Limb (tissue), 2 donors: Measurements from ENCODE around the gene CASP8AP2.
"Not testable (repeated sequence)": the region's sequence is repeated elsewhere in the genome, so short reads cannot be mapped to it uniquely, and the experiment has no call there.

ENCODE experiments used
- DNase-seq, 2 donors: peaks; one replicate each; pipeline ENCODE4 v3.0.0-alpha.2; 2016; ENCODE audit errors: extremely low spot score in 2 of 2

CASP8AP2 gene

GRCh38 chr6:89829472-89830169, at the start of gene CASP8AP2:
Gene CASP8AP2, plus strand, starts transcription at chr6:89829880.
- peak; percentile 92 to 99 for DNase-seq

- no peak for DNase-seq
These were observed 48.3 kb upstream of the CASP8AP2 start for GRCh38 chr6:89781070-89782034.

GRCh38 chr6:89782222-89782621, 47.5 kb upstream of the CASP8AP2 start:
- DNase-seq = no peak

- not testable (repeated sequence) for DNase-seq
These were observed 46.4 kb upstream of the CASP8AP2 start for GRCh38 chr6:89783293-89783692.

GRCh38 chr6:89784838-89785237, 44.8 kb upstream of the CASP8AP2 start:
- DNase-seq = no peak

- no peak for DNase-seq
These were observed 42.7 kb upstream of the CASP8AP2 start for GRCh38 chr6:89786970-89787369.

GRCh38 chr6:89787660-89788328, 41.9 kb upstream of the CASP8AP2 start:
- DNase-seq = no peak

GRCh38 chr6:89789980-89790379, 39.7 kb upstream of the CASP8AP2 start:
- no peak for DNase-seq

- no peak for DNase-seq
These were observed 39.3 kb upstream of the CASP8AP2 start for GRCh38 chr6:89790403-89790802.

GRCh38 chr6:89792881-89793280, 36.8 kb upstream of the CASP8AP2 start:
- DNase-seq = no peak

GRCh38 chr6:89793586-89793985, 36.1 kb upstream of the CASP8AP2 start:
- DNase-seq = no peak

GRCh38 chr6:89794324-89794723, 35.4 kb upstream of the CASP8AP2 start:
- no peak for DNase-seq

GRCh38 chr6:89797317-89797716, 32.4 kb upstream of the CASP8AP2 start:
- no peak for DNase-seq

- no peak for DNase-seq
These were observed 30.6 kb upstream of the CASP8AP2 start for GRCh38 chr6:89799096-89799495.

GRCh38 chr6:89799756-89800155, 29.9 kb upstream of the CASP8AP2 start:
- no peak for DNase-seq

- DNase-seq = no peak
These were observed 26.4 kb upstream of the CASP8AP2 start for GRCh38 chr6:89803271-89803670.

- no peak for DNase-seq
These were observed 23.8 kb upstream of the CASP8AP2 start for GRCh38 chr6:89805814-89806371.

- DNase-seq = no peak
These were observed 22.1 kb upstream of the CASP8AP2 start for GRCh38 chr6:89807581-89807980.

- not testable (repeated sequence) for DNase-seq
These were observed 16.3 kb upstream of the CASP8AP2 start for GRCh38 chr6:89813422-89813821.

GRCh38 chr6:89817481-89817880, 12.2 kb upstream of the CASP8AP2 start:
- no peak for DNase-seq

- no peak for DNase-seq
These were observed 10.7 kb upstream of the CASP8AP2 start for GRCh38 chr6:89818977-89819335.
